GM21619 (cell line): ENCODE results near the gene AKIP1.
"Not testable (repeated sequence)": the region's sequence is repeated elsewhere in the genome, so short reads cannot be mapped to it uniquely, and the experiment has no call there.

Source experiments
- ATAC-seq: cut with Tn5 transposase; IDR thresholded peaks from one replicate; pipeline ENCODE4 v1.9.1; 2021; ENCODE audit not compliant: unreplicated experiment

The AKIP1 gene

GRCh38 chr11:8911029-8911823 lies at the start of gene AKIP1:
Gene AKIP1 (plus strand): TSS chr11:8911189. CDS start chr11:8911450, 261 bp downstream.
- peak; percentile 76 for ATAC-seq

- ATAC-seq, result no peak
Measured at GRCh38 chr11:8863838-8864237, 47.2 kb upstream of the AKIP1 start.

- no peak for ATAC-seq
Measured at GRCh38 chr11:8865304-8865703, 45.7 kb upstream of the AKIP1 start.

GRCh38 chr11:8867035-8867434 lies 44.0 kb upstream of the AKIP1 start:
- ATAC-seq, result no peak

GRCh38 chr11:8867931-8868631 lies 42.9 kb upstream of the AKIP1 start:
- ATAC-seq, result no peak

GRCh38 chr11:8870411-8871170 lies 40.4 kb upstream of the AKIP1 start:
- no peak for ATAC-seq

- no peak for ATAC-seq
Measured at GRCh38 chr11:8871171-8871775, 39.7 kb upstream of the AKIP1 start.

- no peak for ATAC-seq
Measured at GRCh38 chr11:8871962-8872361, 39.0 kb upstream of the AKIP1 start.

- ATAC-seq, result no peak
Measured at GRCh38 chr11:8873741-8874405, 37.1 kb upstream of the AKIP1 start.

- no peak for ATAC-seq
Measured at GRCh38 chr11:8878771-8879170, 32.2 kb upstream of the AKIP1 start.

- ATAC-seq, result not testable (repeated sequence)
Measured at GRCh38 chr11:8881585-8881984, 29.4 kb upstream of the AKIP1 start.

GRCh38 chr11:8886322-8886721 lies 24.7 kb upstream of the AKIP1 start:
- ATAC-seq, result no peak

GRCh38 chr11:8891185-8891584 lies 19.8 kb upstream of the AKIP1 start:
- ATAC-seq, result not testable (repeated sequence)

- no peak for ATAC-seq
Measured at GRCh38 chr11:8899119-8899753, 11.8 kb upstream of the AKIP1 start.

GRCh38 chr11:8905528-8906165 lies 5.3 kb upstream of the AKIP1 start:
- ATAC-seq, result no peak

- no peak for ATAC-seq
Measured at GRCh38 chr11:8907116-8907515, 3.9 kb upstream of the AKIP1 start.

GRCh38 chr11:8908099-8908498 lies 2.9 kb upstream of the AKIP1 start:
- ATAC-seq, result no peak

GRCh38 chr11:8910649-8911026 lies 351 bp upstream of the AKIP1 start:
- ATAC-seq, result peak; percentile 14

GRCh38 chr11:8913961-8914660 lies 3.1 kb downstream of the AKIP1 start:
- no peak for ATAC-seq
